ENCODE data around the gene ANKH.

Gene ANKH

GRCh38 chr5:14900693-14901461 is 29.3 kb upstream of the ANKH start:
- H3K4me3 ChIP-seq (ENCODE audit: low read length) = no peak overlapping the region
- DNase-seq (ENCODE audit: low read depth) = peak; percentile 73

GRCh38 chr5:14896131-14896530 is 24.6 kb upstream of the ANKH start:
- no peak overlapping the region for H3K4me3 ChIP-seq (ENCODE audit: low read length)
- no peak for TF ChIP-seq CTCF (conservative IDR thresholded peaks at IDR 0.05; ENCODE audit: low read length)
- no peak for DNase-seq (ENCODE audit: low read depth)

More at GRCh38 chr5:14900693-14901461, 29.3 kb upstream of the ANKH start:
- TF ChIP-seq CTCF (conservative IDR thresholded peaks at IDR 0.05; ENCODE audit: low read length) = no peak

- H3K4me3 ChIP-seq (ENCODE audit: low read length) = no peak overlapping the region
- TF ChIP-seq CTCF (conservative IDR thresholded peaks at IDR 0.05; ENCODE audit: low read length) = 0 out of 2 replicates have a peak, but pooled peaks have one; percentile 7
- no peak for DNase-seq (ENCODE audit: low read depth)
These were observed 23.7 kb upstream of the ANKH start for GRCh38 chr5:14895301-14895700.

- H3K4me3 ChIP-seq (ENCODE audit: low read length) = no peak overlapping the region
- no peak for DNase-seq (ENCODE audit: low read depth)
- no peak for TF ChIP-seq CTCF (conservative IDR thresholded peaks at IDR 0.05; ENCODE audit: low read length)
These were observed 23.2 kb upstream of the ANKH start for GRCh38 chr5:14894748-14895147.

GRCh38 chr5:14893381-14893780 is 21.8 kb upstream of the ANKH start:
- TF ChIP-seq CTCF (conservative IDR thresholded peaks at IDR 0.05; ENCODE audit: low read length) = no peak
- no peak overlapping the region for H3K4me3 ChIP-seq (ENCODE audit: low read length)
- DNase-seq (ENCODE audit: low read depth) = no peak

- no peak overlapping the region for H3K4me3 ChIP-seq (ENCODE audit: low read length)
- TF ChIP-seq CTCF (conservative IDR thresholded peaks at IDR 0.05; ENCODE audit: low read length) = no peak
- no peak for DNase-seq (ENCODE audit: low read depth)
These were observed 19.3 kb upstream of the ANKH start for GRCh38 chr5:14890846-14891245.

- no peak for TF ChIP-seq CTCF (conservative IDR thresholded peaks at IDR 0.05; ENCODE audit: low read length)
- no peak overlapping the region for H3K4me3 ChIP-seq (ENCODE audit: low read length)
- no peak for DNase-seq (ENCODE audit: low read depth)
These were observed 12.6 kb upstream of the ANKH start for GRCh38 chr5:14884062-14884612.

Data from AG10803 (cell line).